Measurements from ENCODE around the gene DEPDC7.
"Not testable (repeated sequence)": the region's sequence is repeated elsewhere in the genome, so short reads cannot be mapped to it uniquely, and the experiment has no call there.

The DEPDC7 gene

DNA sequence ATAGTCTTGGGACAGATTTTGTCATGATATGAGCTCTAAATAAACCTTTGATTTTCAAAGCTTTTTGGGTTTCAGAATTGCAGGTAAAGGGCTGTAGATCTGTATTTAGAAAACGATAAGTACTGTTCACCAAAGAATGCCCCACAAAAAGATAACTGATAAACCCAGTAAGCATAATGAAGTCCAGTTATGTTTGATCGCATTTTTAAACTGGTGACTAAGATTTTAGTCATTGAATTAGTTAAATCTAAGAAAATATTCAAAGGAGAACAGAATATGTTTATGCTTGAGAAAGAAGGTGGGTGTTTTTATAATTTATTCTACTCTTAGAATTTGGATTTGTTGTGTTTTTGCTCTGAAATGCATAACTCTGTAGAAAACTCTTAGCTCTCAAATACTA, 11.6 kb downstream of the DEPDC7 start:
- no peak for DNase-seq

DNA sequence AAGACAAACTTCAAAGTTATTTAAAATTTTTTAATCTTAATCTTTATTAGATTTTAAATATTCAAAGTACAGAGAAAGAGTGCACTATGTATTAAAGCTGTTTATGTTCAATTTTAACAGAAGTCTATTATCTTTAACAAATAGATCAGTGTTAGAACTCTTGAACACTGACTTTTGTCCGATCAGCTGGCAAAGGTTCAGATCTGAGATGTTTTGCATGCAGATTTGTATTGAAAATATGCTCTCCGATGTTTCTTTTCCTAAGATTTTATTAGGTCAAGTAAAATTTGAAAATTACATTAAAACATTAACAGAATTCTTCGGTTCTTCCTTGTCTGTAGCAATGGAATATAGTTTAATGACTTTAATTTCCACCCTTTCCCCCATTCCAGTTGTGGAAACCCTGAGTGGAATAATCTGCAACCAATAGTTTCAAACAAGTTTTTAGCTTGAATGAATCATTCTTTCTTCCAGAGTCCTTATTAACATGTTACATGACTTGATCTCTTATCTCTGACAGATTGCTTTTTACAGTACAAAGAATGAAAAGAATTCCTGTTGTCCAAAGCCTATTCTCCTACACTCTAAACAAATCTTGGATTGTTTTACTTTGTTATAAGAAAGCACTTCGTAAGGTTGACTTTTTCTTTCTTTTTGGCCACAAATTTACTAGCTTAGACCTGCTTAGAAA, 12.3 kb downstream of the DEPDC7 start:
- no peak for DNase-seq

DNA sequence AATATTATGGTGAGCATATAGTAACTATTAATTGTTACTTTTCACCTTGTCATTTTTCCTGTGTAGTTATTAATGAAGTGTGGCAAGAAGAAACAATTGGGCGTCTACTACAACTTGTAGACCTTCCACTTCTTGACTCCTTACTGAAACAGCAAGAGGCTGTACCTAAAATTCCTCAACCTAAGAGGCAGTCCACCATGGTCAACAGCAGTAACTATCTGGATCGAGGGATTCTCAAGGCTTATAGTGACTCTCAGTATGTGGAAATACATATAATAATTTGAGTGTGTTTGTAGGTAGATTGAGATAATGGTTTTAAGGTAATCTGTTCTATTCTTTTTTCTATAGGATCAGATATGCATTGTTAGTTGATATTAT, 12.8 kb downstream of the DEPDC7 start:
- no peak for DNase-seq

DNA sequence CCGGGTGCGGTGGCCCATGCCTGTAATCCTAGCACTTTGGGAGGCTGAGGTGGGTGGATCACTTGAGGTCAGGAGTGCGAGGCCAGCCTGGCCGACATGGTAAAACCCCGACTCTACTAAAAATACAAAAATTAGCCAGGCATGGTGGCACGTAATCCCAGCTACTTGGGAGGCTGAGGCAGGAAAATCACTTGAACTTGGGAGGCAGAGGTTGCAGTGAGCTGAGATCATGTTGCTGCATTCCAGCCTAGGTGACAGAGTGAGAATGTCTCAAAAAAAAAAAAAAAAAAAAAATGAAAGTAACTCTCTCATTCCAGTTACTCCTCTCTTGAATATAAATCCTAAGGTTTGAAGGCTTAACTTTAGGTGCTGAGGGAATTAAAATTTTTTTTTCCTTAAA, 13.5 kb downstream of the DEPDC7 start:
- not testable (repeated sequence) for DNase-seq

DNA sequence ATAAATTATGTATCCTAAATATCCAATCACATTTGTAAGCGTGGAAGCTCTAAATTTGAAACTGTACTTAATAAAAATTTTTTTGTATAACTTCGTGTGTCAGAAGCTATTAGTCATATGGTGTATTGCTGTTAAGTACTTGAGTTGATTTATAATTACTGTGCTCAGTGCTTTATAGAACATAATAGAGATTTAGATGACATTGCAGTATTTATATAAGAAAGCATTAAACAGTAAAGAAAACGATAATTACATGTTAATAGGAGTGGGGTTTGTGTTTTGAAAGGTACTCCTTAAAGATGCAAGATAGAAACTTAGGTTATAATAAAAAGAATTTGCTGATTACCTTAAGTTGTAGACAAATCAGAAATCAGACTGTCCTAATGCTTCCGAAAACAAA, 17.8 kb downstream of the DEPDC7 start:
- DNase-seq: no peak

DNA sequence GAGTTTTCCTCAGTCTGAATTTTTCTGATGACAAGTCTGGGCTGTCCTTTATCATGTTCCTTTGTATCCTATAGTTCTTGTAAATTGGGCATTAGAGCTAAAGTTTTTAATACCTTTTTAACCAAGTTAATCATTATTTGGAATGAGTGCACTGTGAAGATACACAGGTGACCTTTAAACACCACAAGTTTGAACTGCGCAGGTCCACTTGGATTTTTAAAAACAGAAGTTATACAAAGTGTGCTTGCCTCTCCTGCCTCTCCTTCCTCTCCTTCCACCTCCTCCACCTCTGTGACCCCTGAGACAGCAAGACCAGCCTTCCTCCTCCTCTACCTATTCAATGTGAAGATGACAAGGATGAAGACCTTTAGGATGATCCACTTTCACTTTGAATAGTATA, 19.3 kb downstream of the DEPDC7 start:
- no peak for DNase-seq

DNA sequence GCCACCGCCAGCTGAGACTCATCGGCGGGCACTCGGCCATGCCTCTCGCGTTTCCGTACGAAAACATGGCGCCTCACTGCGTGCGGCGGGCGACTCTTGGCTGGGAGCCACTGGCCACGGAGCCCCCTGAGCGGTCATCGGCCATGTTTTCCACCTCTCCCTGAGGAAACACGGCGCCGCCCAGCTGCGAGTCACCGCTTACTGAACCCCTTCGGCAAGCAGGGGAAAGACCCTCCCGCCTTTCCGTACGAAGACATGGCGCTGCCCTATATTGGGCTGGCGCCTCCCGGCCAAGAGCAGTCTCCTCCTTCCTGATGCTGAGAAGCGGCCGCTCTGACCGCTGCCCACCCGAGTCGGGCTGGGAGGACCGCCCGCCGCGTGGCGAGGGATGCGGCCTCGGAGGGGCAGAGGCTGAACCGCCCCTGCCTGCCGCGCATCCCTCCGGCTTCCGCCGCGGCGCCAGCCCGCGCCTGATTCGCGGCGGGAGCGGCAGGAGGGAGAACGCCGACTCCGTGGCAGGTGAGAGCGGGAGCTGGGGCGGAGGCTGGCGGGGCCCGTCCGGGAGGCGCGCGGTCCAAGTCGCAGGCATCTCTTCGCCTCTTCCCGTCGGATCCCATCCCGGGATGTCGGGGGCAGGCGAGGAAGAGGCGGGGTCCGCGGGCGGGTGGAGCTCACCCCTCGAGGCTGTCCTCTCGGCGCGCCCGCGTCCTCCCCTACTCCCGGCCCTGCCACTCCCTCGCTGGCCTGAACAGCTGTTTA, 23.8 kb downstream of the DEPDC7 start, which contains the start of gene TCP11L1:
Gene TCP11L1, plus strand, starts transcription at position 299 of the 759 bp plus-strand sequence. CDS start 4,202 bp downstream, outside the sequence.
- DNase-seq: peak; percentile 84

DNA sequence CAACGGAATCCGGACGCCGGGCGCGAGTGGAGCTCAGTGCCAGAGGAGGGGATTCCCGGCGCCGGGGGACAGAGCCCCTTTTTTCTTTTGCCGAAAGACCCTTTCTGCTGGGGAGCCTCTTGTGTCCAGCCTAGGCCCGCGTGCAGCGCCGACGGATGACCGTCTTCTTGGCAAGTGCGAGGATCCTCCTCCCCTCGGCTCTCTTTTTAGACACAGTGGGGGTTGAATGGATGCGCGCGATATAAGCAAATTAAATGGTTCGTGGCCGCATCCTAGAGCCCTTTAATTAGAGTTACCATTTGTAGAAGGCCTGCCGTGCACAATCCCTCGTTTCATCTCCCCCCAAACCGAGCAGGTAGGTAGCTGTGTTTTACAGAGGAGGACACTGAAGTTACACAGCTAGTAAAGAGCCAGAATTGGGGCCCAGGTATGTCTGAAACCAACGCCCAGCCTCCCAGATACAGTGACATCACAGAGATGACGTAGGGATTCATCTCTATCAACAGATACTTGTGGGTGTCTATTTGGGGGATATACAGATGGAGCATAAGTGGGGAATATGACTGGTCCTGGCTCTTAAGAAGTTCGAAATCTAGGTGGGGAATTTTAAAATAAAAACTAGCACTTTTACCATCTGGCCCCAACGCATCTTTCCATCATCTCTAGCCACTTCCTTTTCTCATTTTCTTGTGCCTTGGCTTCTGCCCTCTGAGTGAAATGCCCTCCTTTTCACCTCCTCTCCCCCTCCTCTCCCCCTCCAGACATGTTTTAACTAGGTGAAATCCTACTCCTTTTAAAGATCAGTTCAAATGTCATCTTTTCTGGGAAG, 24.6 kb downstream of the DEPDC7 start:
- peak; percentile 55 for DNase-seq

DNA sequence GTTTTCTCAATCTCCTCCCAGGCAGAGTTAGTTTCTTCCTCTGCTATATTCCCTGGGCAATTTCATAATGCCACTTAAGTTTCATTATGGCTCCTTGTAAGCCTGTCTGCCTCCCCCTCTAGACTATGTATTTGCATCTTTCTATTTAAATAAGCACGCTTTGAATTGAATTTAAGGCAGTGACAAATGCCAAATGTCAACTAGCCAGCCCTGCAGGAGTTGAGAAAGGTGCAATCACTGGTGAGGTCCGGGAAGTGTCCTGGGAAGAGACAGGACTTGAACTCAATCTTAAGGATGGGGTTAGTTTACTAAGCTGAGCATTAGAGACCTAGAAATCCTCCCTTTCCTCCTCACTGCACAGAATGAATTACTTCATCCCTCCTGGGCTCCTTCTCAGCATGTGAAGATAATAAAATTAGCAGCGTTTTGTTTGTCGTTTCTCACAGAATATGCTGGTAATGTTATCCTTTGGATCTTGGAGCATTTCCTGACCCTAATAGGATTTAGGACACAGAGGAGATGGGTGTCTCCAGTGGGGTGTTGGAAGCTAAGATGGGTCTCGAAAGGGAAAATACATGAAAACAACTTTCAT, 25.3 kb downstream of the DEPDC7 start:
- DNase-seq: no peak

DNA sequence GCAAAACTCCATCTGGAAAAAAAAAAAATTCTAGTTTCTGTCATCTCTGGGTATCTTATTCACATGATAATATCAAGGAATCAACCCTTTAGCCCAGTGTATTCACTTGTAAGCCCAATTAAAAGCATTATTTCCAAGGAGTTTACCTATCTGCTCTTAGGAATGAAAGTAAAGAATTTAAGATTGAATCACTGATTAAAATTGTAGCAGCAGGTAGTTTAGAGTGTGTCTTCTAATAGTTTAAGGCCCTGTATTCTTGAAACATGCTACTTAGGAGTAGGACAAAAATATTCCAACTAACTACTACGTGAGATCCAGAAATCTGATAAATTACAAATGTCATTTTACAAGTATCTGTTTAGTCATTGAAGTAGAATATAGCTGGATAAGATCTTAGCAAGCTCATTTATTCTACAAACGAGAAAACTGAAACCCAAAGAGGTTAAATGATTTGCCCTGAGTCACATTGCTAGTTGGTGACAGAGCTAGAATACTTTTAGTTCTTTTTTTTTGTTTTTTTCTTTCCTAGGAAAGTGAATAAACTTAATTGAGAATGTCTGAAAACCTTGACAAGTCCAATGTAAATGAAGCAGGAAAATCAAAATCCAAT, 27.6 kb downstream of the DEPDC7 start:
- DNase-seq: no peak

DNA sequence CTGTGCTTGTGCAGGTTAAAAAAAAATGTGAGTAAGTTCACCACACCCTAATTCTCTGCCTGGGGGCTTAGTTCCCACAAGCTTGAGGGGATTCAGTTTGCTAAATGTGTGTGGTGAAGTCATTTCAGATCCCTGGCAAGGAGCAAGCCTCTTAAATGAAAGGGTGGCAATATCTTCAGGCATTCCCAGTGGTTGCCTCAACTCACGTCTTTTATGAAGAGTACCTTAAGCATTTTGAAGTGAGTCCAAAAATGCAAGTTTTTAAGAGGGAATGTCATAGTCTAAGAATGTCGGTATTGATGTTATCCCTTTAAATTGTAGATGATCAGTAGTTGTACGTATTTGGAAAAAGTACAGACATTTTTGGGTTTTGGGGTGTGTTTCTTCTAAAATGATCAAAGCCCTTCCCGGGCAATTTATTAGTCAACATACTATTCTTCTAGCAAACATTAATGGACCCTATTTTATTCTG, 28.6 kb downstream of the DEPDC7 start:
- no peak for DNase-seq

DNA sequence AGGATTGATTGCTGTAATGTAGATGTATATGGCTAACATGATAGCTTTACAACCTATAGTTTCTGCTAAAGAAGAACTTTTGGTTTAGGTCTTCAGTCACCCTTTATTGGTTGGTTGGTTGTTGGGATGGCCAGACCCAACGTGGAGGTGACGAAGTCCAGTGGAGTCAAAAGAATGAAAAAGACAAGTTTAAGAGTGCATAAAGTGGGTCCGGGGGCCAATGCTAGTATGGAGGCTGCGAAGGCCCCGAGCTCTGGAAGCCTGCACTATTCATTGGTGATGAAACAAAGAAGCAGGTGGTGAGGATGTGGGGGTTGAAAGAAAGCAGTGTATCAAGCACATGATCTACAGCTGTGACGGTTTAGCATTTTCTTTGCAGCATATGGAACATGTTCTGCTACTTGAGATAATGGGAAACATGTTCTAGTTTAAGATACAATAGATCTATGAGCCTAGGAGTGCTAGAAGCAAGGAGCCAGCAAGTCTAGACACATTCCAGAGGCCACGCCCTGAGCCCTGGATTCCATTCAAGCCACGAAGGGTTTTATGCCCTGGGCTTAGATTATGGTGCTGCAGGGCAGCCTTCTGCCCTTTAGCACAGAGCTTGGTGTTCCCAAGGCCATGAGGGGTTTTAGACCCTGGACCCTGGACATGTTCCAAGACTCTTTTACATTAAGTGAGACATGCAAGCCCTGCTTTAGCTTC, 30.0 kb downstream of the DEPDC7 start:
- DNase-seq: no peak

DNA sequence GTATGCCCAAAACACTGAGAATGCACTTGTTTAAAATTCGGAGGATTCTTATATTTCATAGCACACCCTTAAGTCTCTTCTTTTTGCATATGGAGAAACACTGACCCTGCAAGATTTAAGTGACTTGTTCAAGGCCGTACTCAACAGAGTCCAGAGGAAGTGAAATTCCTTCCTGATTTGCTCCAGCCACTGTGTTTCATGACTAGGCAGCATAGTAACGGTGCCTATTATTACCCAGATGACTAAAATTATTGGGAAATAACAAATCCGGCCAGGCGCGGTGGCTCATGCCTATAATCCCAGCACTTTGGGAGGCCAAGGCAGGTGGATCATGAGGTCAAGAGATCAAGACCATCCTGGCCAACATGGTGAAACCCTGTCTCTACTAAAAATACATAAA, 33.0 kb downstream of the DEPDC7 start:
- DNase-seq: not testable (repeated sequence)

DNA sequence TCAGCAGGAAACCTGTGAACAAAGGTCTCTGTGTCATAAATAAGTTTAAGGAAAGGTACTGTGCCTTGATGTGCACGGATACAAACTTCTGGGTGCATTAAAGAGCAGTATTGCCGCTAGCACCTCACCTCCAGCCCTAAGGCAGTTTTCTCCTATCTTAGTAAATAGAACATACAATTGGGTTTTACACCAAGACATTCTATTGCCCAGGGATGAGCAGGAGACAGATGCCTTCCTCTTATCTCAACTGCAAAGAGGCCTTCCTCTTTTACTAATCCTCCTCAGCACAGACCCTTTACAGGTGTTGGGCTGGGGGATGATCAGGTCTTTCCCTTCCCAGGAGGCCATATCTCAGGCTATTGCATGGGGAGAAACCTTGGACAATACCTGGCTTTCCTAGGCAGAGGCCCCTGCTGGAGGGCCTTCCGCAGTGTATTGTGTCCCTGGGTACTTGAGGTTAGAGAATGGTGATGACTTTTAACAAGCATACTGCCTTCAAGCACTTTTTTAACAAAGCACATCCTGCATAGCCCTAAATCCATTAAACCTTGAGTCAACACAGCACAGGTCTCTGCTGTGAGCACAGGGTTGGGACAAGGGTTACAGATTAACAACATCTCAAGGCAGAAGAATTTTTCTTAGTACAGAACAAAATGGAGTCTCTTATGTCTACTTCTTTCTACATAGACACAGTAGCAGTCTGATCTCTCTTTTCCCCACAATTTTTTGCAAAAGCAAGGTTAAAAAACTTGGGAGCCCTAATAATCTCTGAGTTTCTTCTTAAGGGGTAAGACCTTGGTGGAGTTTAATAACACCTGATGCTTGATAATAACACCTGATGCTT, 34.1 kb downstream of the DEPDC7 start:
- not testable (repeated sequence) for DNase-seq

DNA sequence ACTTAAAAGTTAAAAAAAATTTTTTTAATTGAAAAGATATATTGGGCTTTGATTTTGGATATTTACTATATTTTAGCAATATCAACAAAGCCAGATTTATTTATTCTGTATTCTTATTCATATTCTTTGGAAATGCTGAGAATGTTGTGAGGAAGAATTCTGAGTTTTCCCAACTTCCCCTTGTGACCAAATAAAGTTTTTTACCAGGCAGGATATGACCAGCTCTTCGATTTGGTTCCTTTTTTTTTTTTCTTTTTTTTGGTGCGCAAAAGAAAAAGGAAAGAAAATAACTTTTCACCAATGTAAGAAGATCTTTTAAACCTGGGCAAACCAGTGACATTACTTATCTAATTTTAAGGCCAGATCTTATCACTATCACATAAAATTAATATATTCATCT, 36.6 kb downstream of the DEPDC7 start:
- no peak for DNase-seq

DNA sequence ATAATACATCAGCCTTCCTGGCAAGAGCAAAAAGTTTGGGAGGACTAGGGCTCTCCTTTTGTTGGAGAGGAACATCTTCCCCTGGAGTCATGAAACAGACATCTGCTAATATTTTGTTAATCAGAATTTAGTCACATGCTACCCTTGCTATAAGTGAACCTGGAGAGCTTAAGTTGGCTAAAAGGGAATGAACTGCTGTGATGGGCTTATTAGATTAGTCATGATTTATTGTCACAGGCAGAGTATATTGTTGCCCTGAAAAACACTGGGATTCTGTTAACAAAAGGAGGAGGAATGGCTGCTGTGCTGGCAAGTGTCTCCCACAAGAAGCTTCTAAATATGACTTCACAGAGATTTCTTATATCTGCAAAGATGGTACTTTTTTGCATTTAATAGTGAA, 39.7 kb downstream of the DEPDC7 start:
- no peak for DNase-seq

DNA sequence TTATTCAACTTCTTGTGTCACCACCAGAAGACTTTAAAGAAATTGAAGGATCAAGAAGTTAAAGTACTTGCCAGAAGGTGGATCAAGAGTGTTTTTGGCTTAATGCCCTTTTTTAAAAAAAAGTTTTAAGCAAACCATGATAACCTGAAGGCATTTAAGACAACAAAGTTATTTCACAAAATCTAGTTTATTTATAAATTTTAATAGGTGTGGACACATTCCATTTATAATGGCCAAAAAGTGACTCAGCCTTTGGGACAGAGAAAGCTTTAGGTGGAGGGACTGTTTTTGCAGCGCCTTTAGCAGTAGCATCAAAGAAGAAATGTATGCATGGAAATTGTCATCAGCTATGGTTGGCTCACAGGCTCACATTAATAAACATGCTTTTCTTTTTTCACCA, 41.6 kb downstream of the DEPDC7 start:
- DNase-seq: no peak

DNA sequence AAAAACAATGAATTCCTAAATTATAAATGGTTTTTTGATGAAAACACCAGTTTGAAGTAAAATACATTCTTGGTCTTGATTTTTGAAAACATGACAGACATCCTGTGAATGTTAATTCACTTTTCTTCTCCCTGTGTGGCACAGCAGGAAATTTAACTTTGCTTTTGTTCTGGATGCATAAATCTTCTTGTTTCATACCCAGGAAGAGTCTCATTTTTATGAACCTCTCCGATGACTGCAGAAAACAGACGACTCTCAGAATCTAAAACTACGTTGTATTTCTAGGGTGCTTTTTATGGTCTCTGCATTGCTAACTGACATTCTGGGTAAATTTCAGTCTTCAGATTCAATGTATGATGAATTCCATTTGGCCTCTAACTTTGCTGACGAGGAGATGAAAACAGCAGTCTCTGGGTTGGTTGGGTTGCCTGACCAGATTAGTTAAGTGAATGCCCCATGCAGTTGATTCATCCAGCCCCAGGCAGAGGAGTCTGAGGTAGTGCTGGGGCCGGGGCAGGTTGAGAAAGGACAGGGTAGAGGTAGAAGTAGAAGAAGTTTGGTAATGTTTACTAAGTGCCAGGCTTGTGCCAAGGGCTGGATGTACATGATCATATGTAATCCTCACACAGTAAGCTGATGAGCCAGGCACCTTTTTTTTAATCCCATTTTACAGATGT, 43.8 kb downstream of the DEPDC7 start:
- DNase-seq: no peak

DNA sequence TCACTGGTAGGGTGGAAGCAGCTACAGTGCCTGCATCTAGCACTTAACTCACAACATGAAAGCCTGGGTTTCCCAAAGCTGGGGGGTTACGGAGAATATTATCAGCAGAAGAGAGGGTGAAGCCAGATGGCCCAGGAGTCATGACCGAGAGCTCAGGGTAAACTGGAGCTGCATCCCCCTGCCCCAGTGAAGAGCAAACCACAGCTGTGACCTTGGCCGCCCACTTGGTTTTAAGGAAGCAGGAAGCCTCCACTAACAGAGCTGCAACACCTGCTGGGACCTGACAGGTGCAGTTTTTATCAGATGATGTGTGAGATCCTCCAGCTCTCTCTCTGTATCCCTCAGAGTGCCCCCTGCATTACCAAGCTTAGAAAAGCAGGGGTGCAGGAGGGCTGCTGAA, 44.6 kb downstream of the DEPDC7 start:
- no peak for DNase-seq

DNA sequence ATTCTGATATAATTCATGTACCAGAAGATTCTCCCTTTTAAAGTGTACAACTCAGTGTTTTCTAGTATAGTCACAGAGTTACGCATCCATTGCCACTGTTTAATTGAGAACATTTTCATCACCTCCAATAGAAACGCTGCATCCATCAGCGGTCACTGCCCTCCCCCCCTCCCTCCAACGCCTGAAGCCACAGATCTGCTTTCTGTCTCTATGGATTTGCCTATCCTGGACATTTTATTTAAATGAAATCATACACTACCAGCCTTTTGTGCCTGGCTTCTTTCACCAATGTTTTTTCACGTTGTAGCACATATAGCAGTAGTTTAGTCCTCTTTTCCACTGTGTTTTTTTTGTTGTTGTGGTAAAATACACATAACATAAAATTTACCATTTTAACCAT, 46.5 kb downstream of the DEPDC7 start:
- DNase-seq: no peak
